GM12891 (cell line): ENCODE results near the gene CIAO2A. TPM values are rescaled to one million over a fixed set of nuclear protein-coding genes. Genes with fewer than 3 reads are reported as not detected.

Source experiments
- DNase-seq: peaks from one replicate; pipeline ENCODE4 v3.0.0; 2011; ENCODE audit warnings: low spot score; ENCODE audit not compliant: insufficient read length
- FAIRE-seq: peaks from 2 replicates; lab custom pipeline; 2011; peaks lifted over from hg19 to GRCh38; lab: Jason Lieb, UNC
- PAX5 ChIP-seq: IDR thresholded peaks from 2 replicates; pipeline ENCODE4 v1.6.1; 2011; ENCODE audit warnings: low read length, moderate library complexity, mild to moderate bottlenecking; ENCODE audit not compliant: insufficient read depth, severe bottlenecking
- POLR2A ChIP-seq: IDR thresholded peaks from 2 replicates; pipeline ENCODE4 v1.6.1; 2011; ENCODE audit warnings: low read depth, low read length, control low read depth
- POLR2AphosphoS5 ChIP-seq: IDR thresholded peaks from 2 replicates; pipeline ENCODE4 v1.6.1; 2011; ENCODE audit warnings: low read depth, low read length, control low read depth
- POU2F2 ChIP-seq: IDR thresholded peaks from 2 replicates; pipeline ENCODE4 v1.6.1; 2011; ENCODE audit warnings: low read depth, mild to moderate bottlenecking, control low read depth, low read length, moderate library complexity
- SPI1 ChIP-seq: IDR thresholded peaks from 2 replicates; pipeline ENCODE4 v1.6.1; 2011; ENCODE audit warnings: low read depth, low read length, control low read depth
- TAF1 ChIP-seq: IDR thresholded peaks from 2 replicates; pipeline ENCODE4 v1.6.1; 2011; ENCODE audit warnings: low read depth, low read length, control low read depth
- polyA plus RNA-seq: library from polyadenylated mRNA; unstranded; fragments of >200 nt; gene quantifications from one replicate; pipeline ENCODE4 v1.2.1, GENCODE V29; 2012; ENCODE audit warnings: low read depth, missing spikeins, inconsistent platforms; ENCODE audit not compliant: missing spikeins

Gene CIAO2A
- polyA plus RNA-seq, result 117 TPM

DNA sequence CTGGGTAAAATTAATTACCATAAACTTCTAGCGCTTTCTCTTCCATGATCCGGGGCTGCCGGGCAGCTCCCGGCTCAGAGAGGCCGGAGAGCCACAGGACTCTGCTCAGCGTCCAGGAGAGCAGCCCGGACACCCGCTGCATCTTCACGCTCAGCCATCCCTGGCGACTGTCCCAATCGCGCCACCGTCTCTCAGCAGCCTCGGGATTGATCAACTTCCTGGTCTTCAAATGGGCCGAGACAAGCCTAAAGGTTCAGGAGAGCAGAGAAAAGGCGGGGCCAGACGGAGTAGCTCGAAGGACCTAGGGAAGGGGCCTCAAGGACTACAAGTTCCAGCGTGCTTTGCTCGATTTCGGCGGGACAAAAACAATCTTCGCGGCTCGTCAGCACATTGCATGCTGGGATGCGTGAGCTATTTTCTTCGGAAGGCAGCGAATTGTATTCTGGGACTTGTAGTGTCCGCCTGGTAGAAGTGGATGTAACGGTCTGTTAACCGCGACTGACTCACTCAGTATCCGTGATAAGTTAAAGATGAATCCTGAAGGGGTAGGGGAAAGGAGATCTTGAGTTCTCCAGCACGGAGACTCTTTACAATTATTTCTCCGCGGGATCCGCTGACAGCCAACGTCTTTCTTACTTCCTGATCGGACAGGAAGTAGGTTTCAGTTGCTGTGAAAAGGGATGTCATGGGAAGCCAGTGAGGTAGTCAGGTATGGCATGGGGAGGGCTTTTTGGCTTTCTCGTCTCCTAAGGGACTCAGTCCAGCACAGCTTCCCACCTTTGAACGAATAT, at the start of gene CIAO2A:
Gene CIAO2A (minus strand): TSS at position 212 of the 791 bp plus-strand sequence. CDS start 70 bp downstream, at position 142.
- peak; percentile 50 for DNase-seq
- FAIRE-seq, result peak; percentile 94
- TF ChIP-seq POLR2AphosphoS5, result peak; percentile 54
- TF ChIP-seq SPI1, result peak; percentile 27; the same call in 1 of the 2 replicates
- TF ChIP-seq TAF1, result 0 out of 2 replicates have a peak, but pooled peaks have one; percentile 10
- TF ChIP-seq PAX5, result no peak
- no peak for TF ChIP-seq POU2F2
- peak; percentile 22; the same call in 1 of the 2 replicates for TF ChIP-seq POLR2A

DNA sequence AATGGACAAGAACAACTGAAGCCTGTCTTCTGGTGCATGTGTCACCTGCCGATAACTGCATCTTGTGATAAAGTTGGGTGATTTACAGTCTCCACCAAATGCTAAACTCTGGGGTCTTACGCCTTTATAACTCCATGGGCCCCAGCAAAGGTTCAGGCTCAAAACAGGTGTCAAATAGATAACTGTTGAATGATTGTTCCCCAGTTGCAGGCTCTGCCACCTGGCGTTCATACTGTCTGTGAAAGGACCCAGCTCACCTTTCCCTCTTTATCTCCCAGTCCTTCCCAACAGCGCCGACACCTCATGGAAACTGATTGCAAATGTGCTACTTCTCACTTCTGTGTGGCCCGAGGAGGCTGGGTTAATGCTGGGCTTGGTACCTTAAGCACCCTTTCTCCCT, 49.6 kb upstream of the CIAO2A start:
- TF ChIP-seq PAX5 (no peak), TAF1 (no peak), POLR2A (no peak), POLR2AphosphoS5 (no peak), SPI1 (no peak), POU2F2 (no peak)
- FAIRE-seq (peak; percentile 66), DNase-seq (no peak)

GRCh38 chr15:64141798-64142512, 48.3 kb upstream of the CIAO2A start:
- no peak for TF ChIP-seq SPI1
- no peak for TF ChIP-seq PAX5
- TF ChIP-seq POLR2A, result no peak
- no peak for TF ChIP-seq POLR2AphosphoS5
- no peak for TF ChIP-seq TAF1
- no peak for TF ChIP-seq POU2F2
- no peak for DNase-seq
- FAIRE-seq, result no peak

GRCh38 chr15:64138331-64138941, 44.8 kb upstream of the CIAO2A start:
- no peak for FAIRE-seq

DNA sequence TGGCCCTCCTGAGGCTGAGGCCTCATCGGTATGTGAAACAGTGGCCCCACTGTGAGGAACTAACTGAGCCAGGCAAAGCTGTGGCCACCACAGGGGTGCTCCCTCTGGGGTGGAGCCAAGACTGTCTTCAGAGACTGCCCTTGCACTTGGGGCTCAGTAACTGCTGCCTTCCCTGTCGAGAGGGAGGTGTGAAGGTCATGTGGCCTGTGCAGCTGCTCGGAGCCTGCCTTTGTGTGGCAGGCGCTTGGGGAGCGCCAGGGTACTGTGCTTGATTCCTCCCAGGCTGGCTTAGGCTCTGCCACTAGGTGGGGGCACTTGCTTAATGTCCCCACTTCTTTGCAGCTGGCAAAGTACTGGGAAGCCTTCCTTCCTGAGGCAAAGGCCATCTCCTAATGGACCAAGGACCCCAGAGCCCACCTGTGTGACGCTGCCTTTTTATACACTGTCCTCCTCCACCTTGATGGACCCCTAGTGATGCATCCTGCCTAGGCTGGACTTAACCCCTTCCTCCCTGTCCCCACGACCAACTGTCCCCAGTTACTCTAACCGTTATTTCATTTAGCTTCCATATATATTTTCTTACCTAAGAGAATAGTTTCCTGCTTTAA, 43.7 kb upstream of the CIAO2A start:
- FAIRE-seq (no peak), DNase-seq (no peak)
- TF ChIP-seq POLR2AphosphoS5 (no peak), PAX5 (no peak), TAF1 (no peak), POLR2A (no peak), POU2F2 (no peak), SPI1 (no peak)

More at GRCh38 chr15:64138331-64138941, 44.8 kb upstream of the CIAO2A start:
- no peak for TF ChIP-seq TAF1
- TF ChIP-seq POU2F2, result no peak
- no peak for TF ChIP-seq POLR2A
- TF ChIP-seq POLR2AphosphoS5, result no peak
- TF ChIP-seq PAX5, result no peak
- no peak for TF ChIP-seq SPI1
- no peak for DNase-seq

- FAIRE-seq (no peak), DNase-seq (no peak)
- TF ChIP-seq POU2F2 (no peak), POLR2A (no peak), SPI1 (no peak), TAF1 (no peak), POLR2AphosphoS5 (no peak)
These were observed 42.7 kb upstream of the CIAO2A start for GRCh38 chr15:64136347-64136746.

DNA sequence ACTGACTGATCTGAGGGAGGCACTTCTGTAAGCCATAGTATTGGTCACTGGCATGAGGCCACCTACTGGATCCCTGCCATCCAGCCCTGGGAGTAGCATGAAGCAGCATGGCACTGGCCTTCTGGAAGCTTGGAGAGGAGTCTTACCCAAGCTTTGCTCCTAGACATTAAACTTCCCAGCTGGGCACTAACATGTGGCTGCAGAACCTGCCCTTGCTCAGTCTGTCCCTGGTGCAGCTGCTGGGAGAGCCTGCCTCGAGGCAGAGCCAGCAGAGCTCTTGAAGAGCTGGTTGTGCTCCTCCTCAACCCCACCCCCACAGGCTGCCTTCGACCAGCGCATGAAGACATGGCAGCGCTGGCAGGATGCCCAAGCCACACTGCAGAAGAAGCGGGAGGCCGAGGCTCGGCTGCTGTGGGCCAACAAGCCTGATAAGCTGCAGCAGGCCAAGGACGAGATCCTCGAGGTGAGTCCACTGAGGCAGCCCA, 40.7 kb upstream of the CIAO2A start:
- DNase-seq (no peak), FAIRE-seq (no peak)
- TF ChIP-seq TAF1, result no peak
- TF ChIP-seq POLR2A, result no peak
- TF ChIP-seq PAX5, result no peak
- TF ChIP-seq SPI1, result no peak
- no peak for TF ChIP-seq POLR2AphosphoS5
- no peak for TF ChIP-seq POU2F2

DNA sequence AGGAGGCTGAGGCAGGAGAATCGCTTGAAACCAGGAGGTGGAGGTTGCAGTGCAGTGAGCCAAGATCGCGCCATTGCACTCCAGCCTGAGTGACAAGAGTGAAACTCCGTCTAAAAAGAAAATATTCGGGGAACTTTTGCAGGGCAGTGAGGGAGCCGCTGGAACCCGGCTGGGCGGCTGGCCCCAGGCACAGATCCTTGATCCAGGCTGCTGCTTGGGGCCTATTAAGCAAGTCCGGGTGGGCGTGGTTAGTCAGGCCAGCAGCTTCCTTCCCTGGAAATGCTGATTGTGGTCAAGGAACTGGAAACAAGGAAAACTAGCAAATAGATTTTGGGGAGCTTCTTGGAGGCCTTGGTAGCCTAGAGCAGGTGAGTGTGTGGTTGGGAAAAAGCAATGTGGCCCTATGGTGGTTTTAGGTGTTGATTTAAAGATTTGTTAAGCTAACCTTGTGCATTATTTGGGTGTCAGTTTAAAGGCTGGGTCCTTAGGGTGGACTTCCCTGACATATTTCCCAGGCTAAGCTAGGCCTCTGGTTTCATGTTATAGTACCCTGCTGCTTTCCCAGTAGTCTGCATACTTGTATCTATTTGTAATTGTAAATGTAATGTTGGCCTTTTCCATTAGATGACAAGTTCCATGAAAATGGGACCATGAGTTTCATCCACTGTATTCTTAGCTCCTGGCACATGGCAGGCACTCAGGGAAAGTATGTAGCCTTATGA, 40.1 kb upstream of the CIAO2A start:
- DNase-seq, result no peak
- TF ChIP-seq TAF1 (no peak), POLR2A (no peak), POU2F2 (no peak), POLR2AphosphoS5 (no peak), PAX5 (no peak), SPI1 (no peak)
- no peak for FAIRE-seq
